ENCODE data around the gene SLC24A5.

SLC24A5 gene

GRCh38 chr15:48149858-48150257 lies 29.1 kb downstream of the SLC24A5 start:
- no peak for TF ChIP-seq CTCF (IDR thresholded peaks at IDR 0.05; ENCODE audit: low read depth, low read length)
- DNase-seq (ENCODE audit: low read depth in 2 of 2), result peak; percentile 46 to 93
- H3K4me3 ChIP-seq (replicated peaks in 1 of 2; ENCODE audit: low read depth in 2 of 2, low read length in 2 of 2), result no peak overlapping the region

- no peak for TF ChIP-seq CTCF (IDR thresholded peaks at IDR 0.05; ENCODE audit: low read depth, low read length)
These were observed 32.7 kb downstream of the SLC24A5 start for GRCh38 chr15:48153526-48153925.

GRCh38 chr15:48168616-48169015 lies 47.8 kb downstream of the SLC24A5 start:
- no peak overlapping the region for H3K4me3 ChIP-seq (replicated peaks in 1 of 2; ENCODE audit: low read depth in 2 of 2, low read length in 2 of 2)
- TF ChIP-seq CTCF (IDR thresholded peaks at IDR 0.05; ENCODE audit: low read depth, low read length), result no peak
- DNase-seq (ENCODE audit: low read depth in 2 of 2), result no peak

More at GRCh38 chr15:48153526-48153925, 32.7 kb downstream of the SLC24A5 start:
- no peak for DNase-seq (ENCODE audit: low read depth in 2 of 2)
- no peak overlapping the region for H3K4me3 ChIP-seq (replicated peaks in 1 of 2; ENCODE audit: low read depth in 2 of 2, low read length in 2 of 2)

- TF ChIP-seq CTCF (IDR thresholded peaks at IDR 0.05; ENCODE audit: low read depth, low read length), result no peak
- no peak overlapping the region for H3K4me3 ChIP-seq (replicated peaks in 1 of 2; ENCODE audit: low read depth in 2 of 2, low read length in 2 of 2)
- DNase-seq (ENCODE audit: low read depth in 2 of 2), result no peak
These were observed 50.2 kb downstream of the SLC24A5 start for GRCh38 chr15:48170981-48171380.

GRCh38 chr15:48175126-48175525 lies 54.3 kb downstream of the SLC24A5 start:
- no peak for DNase-seq (ENCODE audit: low read depth in 2 of 2)
- no peak for TF ChIP-seq CTCF (IDR thresholded peaks at IDR 0.05; ENCODE audit: low read depth, low read length)
- no peak overlapping the region for H3K4me3 ChIP-seq (replicated peaks in 1 of 2; ENCODE audit: low read depth in 2 of 2, low read length in 2 of 2)

GRCh38 chr15:48176112-48176511 lies 55.3 kb downstream of the SLC24A5 start:
- TF ChIP-seq CTCF (IDR thresholded peaks at IDR 0.05; ENCODE audit: low read depth, low read length), result no peak
- no peak for DNase-seq (ENCODE audit: low read depth in 2 of 2)
- H3K4me3 ChIP-seq (replicated peaks in 1 of 2; ENCODE audit: low read depth in 2 of 2, low read length in 2 of 2), result no peak overlapping the region

- H3K4me3 ChIP-seq (replicated peaks in 1 of 2; ENCODE audit: low read depth in 2 of 2, low read length in 2 of 2), result no peak overlapping the region
- DNase-seq (ENCODE audit: low read depth in 2 of 2), result no peak
- no peak for TF ChIP-seq CTCF (IDR thresholded peaks at IDR 0.05; ENCODE audit: low read depth, low read length)
These were observed 56.2 kb downstream of the SLC24A5 start for GRCh38 chr15:48176957-48177356.

Measured in cardiac fibroblast (primary cell).